Glutamatergic neuron (in vitro differentiated cells): ENCODE measurements around the gene AGBL5. TPM values are rescaled to one million over a fixed set of nuclear protein-coding genes. Genes with fewer than 3 reads are reported as not detected.
A peak's percentile ranks its signal among the peaks of the same experiment; 100 is the strongest.

Source experiments
- DNase-seq: peaks from one replicate; pipeline ENCODE4 v3.0.0; 2022
- H3K27ac Mint-ChIP-seq: one replicate; pipeline ENCODE4 v1.8.0; 2020; ENCODE audit warnings: mild to moderate bottlenecking, mixed read lengths, inconsistent platforms; ENCODE audit not compliant: unreplicated experiment
- H3K27me3 Mint-ChIP-seq: one replicate; pipeline ENCODE4 v1.8.0; 2020; ENCODE audit warnings: mild to moderate bottlenecking, moderate library complexity, mixed read lengths, inconsistent platforms; ENCODE audit not compliant: unreplicated experiment
- H3K36me3 Mint-ChIP-seq: one replicate; pipeline ENCODE4 v1.8.0; 2020; ENCODE audit warnings: mild to moderate bottlenecking, mixed read lengths, inconsistent platforms; ENCODE audit not compliant: unreplicated experiment
- H3K4me1 Mint-ChIP-seq: one replicate; pipeline ENCODE4 v1.8.0; 2020; ENCODE audit warnings: mild to moderate bottlenecking, low read depth, mixed read lengths, inconsistent platforms; ENCODE audit not compliant: unreplicated experiment
- H3K4me3 Mint-ChIP-seq: one replicate; pipeline ENCODE4 v1.8.0; 2020; ENCODE audit warnings: mild to moderate bottlenecking, mixed read lengths, inconsistent platforms; ENCODE audit not compliant: unreplicated experiment
- H3K9me3 Mint-ChIP-seq: one replicate; pipeline ENCODE4 v1.8.0; 2020; ENCODE audit warnings: mild to moderate bottlenecking, moderate library complexity, mixed read lengths, inconsistent platforms; ENCODE audit not compliant: unreplicated experiment
- total RNA-seq: library from RNA; stranded (reverse); fragmentation: NEBNext Ultra II Directional; extraction: Animal tissue kit (Norgen Biotek cat#: 25700); gene quantifications from one replicate; pipeline ENCODE4 v1.2.1, GENCODE V29; 2021; ENCODE audit not compliant: unreplicated experiment
- TF ChIP-seq, protein P1 (sequence below): fragments of 200-600 bp; sonication (generic); IDR thresholded peaks from one replicate; pipeline ENCODE4 v1.5.0; 2021; ENCODE audit not compliant: partially characterized antibody, unreplicated experiment

Gene AGBL5
- total RNA-seq, 1 donor from 2014 or later: 17.3 TPM

DNA sequence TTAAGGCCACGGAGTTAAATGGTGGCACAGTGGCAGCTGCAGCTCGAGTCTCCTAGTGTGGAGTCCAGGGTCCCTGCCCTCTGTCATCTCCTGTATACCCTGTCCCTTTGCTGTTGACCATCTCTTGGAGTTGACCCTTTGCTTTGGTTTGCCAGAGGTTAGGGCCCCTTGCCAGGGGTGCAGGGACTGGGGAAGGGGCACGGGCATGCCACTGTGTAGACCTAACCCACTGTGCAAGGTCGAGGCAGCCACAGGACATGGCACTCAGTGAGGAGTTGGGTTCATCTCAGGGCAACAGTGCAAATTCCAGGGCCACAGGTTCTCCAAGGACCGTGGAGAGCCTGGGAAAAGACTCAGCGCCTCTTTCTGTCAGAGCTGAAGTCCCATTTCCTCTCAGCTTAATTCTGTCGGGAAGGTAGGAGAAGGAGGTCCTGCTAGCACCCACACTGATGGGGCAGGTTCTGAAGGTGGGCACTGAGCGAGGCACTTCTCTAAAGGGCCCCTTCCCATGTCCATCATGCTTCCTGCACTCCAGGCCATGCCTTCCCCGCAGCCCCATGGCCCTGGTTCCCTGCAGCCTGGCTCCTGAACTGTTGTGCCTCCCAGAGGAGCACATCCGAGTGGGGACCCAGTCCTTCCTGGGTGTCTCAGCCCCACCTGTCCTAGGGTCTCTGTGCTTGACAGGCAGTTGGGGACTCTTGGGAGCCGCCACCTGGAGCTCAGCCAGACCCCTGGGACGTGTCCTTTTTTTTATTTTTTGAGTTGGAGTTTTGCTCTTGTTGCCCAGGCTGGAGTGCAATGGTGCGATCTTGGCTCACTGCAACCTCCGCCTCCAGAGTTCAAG is 37.9 kb downstream of the AGBL5 start:
- Mint-ChIP-seq H3K9me3 (peaks cover 7% of the 10 kb centered on the region), H3K27me3 (peaks cover 3% of the 10 kb centered on the region)
- no peak for DNase-seq

DNA sequence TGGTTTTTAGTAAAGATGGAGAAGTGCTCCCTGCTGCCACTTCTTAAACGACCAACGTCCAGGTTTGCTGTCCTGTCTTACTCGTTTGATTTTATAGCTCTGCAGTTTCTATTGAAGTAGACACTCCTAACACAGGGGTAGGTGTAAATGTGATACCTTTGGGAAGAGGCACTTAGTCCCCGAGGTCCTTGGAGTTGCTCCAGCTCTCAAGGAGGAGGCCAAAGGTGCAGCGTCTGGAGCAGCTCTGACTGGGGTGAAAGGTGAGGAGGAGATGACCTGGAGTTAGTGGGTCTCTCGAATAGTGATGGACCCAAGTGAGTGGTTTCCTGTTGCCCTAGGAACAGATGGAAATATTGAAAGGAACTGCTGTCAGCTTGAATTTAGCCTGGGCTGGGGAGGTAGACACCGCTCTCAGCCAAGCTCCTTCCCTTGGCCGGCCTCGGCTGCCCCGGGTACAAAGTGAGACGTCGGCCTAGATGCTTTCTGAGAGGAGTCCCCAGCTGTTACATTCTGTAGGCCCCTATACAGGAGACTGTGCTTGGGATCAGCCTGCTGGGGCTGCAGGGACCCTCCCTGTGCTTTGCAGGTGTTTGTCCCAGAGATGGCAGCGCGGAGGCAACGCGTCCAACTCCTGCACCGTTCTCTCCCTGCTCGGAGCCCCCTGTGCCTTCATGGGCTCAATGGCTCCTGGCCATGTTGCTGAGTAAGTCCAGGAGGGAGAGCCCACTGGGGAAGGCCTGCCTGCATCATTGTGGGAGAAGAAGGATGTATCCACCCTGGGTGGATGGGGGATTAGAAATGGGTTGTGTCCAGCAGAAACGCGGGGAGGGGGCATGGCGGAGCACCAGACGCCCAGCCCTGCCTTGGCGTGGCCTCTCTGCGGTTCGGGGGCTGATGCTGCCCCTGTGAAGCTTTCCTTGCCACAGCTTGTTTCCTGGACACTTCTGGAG is 40.6 kb downstream of the AGBL5 start:
- no peaks in the 10 kb centered on the region for H3K36me3 Mint-ChIP-seq

More for the DNA sequence above, 37.9 kb downstream of the AGBL5 start:
- no peaks in the 10 kb centered on the region for H3K36me3 Mint-ChIP-seq
- no peak overlapping the region for H3K27ac Mint-ChIP-seq
- TF ChIP-seq, protein P1, sequence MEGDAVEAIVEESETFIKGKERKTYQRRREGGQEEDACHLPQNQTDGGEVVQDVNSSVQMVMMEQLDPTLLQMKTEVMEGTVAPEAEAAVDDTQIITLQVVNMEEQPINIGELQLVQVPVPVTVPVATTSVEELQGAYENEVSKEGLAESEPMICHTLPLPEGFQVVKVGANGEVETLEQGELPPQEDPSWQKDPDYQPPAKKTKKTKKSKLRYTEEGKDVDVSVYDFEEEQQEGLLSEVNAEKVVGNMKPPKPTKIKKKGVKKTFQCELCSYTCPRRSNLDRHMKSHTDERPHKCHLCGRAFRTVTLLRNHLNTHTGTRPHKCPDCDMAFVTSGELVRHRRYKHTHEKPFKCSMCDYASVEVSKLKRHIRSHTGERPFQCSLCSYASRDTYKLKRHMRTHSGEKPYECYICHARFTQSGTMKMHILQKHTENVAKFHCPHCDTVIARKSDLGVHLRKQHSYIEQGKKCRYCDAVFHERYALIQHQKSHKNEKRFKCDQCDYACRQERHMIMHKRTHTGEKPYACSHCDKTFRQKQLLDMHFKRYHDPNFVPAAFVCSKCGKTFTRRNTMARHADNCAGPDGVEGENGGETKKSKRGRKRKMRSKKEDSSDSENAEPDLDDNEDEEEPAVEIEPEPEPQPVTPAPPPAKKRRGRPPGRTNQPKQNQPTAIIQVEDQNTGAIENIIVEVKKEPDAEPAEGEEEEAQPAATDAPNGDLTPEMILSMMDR: no peak
- H3K4me1 Mint-ChIP-seq: peaks cover 7% of the 10 kb centered on the region
- H3K4me3 Mint-ChIP-seq: no peak overlapping the region

DNA sequence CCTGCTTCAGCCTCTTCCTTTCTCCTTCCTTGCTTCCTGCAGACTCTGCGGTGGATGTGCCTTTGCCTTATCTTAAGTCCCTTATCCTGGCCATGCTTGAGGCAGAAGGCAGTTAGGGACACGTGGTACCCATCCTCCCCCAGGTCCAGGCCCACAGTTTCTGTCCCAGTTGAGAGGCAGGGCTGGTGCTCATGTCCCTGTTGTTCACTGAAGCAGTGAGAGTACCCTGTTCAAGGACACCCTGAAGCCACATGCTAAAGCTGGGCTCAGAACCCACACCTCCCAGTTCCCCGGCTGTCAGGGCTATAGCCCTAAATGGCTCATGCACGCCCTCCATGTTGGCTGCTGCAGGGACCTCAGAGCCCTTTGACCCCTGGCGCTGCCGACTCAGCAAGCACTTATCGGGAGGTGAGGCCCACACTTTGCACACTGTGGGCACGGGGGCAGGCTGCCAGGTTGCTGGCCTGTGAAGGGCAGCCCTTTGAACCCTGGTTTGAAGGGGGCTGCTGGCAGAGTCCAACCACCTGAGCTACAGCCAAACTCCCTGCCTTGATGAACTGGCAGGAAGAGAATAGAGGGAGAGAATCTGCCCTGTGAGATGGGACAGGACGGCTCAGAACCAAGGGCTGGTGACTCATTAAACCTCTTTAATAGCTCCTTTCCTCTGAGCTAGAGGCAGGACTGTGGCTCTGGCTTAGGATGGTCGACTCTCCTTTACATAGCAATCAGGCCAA is 41.4 kb downstream of the AGBL5 start:
- Mint-ChIP-seq H3K4me1 (peaks cover 4% of the 10 kb centered on the region), H3K4me3 (no peak overlapping the region), H3K27ac (no peak overlapping the region), H3K36me3 (no peaks in the 10 kb centered on the region), H3K9me3 (peaks cover 2% of the 10 kb centered on the region), H3K27me3 (peaks cover 3% of the 10 kb centered on the region)
- DNase-seq: no peak
- TF ChIP-seq, protein P1: no peak

More for the DNA sequence above, 40.6 kb downstream of the AGBL5 start:
- TF ChIP-seq, protein P1: no peak
- DNase-seq: no peak
- H3K9me3 Mint-ChIP-seq: peaks cover 2% of the 10 kb centered on the region
- peaks cover 3% of the 10 kb centered on the region for H3K27me3 Mint-ChIP-seq
- peak overlapping the region; percentile 12 for H3K4me3 Mint-ChIP-seq
- peak overlapping the region; percentile 19 for H3K27ac Mint-ChIP-seq
- H3K4me1 Mint-ChIP-seq: peaks cover 4% of the 10 kb centered on the region

GRCh38 chr2:27093430-27094352 is 42.2 kb downstream of the AGBL5 start:
- H3K4me3 Mint-ChIP-seq: no peak overlapping the region
- H3K36me3 Mint-ChIP-seq: no peaks in the 10 kb centered on the region
- TF ChIP-seq, protein P1: no peak
- peaks cover 4% of the 10 kb centered on the region for H3K4me1 Mint-ChIP-seq
- peaks cover 2% of the 10 kb centered on the region for H3K9me3 Mint-ChIP-seq
- no peak for DNase-seq
- peaks cover 3% of the 10 kb centered on the region for H3K27me3 Mint-ChIP-seq
- H3K27ac Mint-ChIP-seq: no peak overlapping the region
